ENCODE measurements around the gene STK40. TPM values are rescaled to one million over a fixed set of nuclear protein-coding genes. Genes with fewer than 3 reads are reported as not detected.

STK40 gene
- total RNA-seq, 2 donors from 2014 or later, result 25.9 to 42.0 TPM

DNA sequence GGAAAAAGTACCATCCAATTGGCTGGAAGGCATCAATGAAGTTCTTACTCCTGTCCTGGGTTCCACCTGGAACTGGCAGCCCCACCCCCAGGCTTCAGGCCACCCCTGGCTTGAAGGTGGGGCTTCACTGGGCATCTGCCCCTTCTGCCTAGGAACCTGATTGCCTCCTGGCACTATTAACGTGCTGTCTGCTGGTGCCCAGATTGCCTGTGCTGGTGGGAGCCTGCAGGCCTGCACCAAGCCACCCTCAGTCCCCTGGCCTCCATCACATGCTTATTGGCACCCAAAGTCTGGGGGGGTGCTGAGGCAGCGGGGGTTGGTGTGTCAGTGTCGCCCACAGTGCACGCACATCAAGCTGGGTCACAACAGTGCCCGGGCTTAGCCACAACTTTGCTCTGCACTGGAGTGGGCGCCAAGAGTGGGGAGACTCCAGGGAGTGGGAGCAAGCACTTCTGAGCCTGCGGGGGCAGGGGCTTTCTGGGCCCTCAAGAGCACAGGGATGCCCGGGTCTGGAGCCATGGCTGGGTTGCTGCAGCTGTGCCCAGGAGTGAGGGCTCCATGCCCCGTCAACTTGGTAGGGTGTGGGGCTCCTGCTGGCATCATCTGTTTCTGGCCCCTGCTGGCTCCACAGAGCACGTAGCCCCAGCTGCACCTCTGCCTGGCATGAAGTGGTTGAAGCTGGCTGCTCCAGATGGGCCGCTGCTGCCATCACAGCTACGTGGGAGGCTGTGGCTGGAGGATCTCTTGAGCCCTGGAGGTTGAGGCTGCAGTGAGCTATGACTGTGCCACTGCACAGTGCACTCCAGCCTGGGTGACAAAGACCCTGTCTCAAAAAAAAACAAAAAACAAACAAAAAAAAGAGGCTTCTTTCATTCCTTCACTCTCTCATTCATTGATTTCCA, 16.1 kb upstream of the STK40 start:
- ATAC-seq, result no peak
- Mint-ChIP-seq H3K9me3 (no peaks in the 10 kb centered on the region), H3K36me3 (peaks cover 11% of the 10 kb centered on the region in 2 donors), H3K27ac (peak overlapping the region in 1 of 2 donors; percentile 76)
- no peak for DNase-seq (ENCODE audit: low spot score in 2 of 2)

GRCh38 chr1:36400825-36401601, 15.3 kb upstream of the STK40 start:
- H3K27ac Mint-ChIP-seq, result peak overlapping the region; percentile 33 to 76
- no peaks in the 10 kb centered on the region for H3K9me3 Mint-ChIP-seq
- ATAC-seq (peak in 1 of 2 donors; percentile 78), DNase-seq (ENCODE audit: low spot score in 2 of 2) (peak in 1 of 2 donors; percentile 89)
- peaks cover 11 to 15% of the 10 kb centered on the region in 2 donors for H3K36me3 Mint-ChIP-seq

DNA sequence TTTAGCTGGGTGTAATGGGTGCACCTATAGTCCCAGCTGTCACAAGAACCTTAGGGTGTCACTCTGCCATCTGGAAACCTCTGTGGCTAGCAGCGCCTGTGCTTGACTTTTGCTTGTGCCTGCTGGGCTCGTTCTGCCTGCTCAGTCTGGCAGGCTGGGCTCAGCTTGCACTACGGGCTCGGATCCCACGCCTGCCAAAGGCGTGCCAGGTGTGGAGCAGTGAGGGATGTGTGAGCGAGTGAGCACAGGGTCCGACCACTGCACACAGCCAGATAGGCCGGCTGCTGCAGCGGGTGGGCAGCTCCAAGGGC, 14.7 kb upstream of the STK40 start:
- ATAC-seq, result no peak
- Mint-ChIP-seq H3K9me3 (no peaks in the 10 kb centered on the region), H3K27ac (peak overlapping the region in 1 of 2 donors; percentile 76), H3K36me3 (peaks cover 11 to 15% of the 10 kb centered on the region in 2 donors)
- no peak for DNase-seq (ENCODE audit: low spot score in 2 of 2)

- DNase-seq (ENCODE audit: low spot score in 2 of 2) (no peak), ATAC-seq (no peak)
- Mint-ChIP-seq H3K27ac (peak overlapping the region; percentile 88 to 100), H3K36me3 (peaks cover 11 to 15% of the 10 kb centered on the region in 2 donors), H3K9me3 (no peaks in the 10 kb centered on the region)
Measured at GRCh38 chr1:36398370-36398977, 12.8 kb upstream of the STK40 start.

DNA sequence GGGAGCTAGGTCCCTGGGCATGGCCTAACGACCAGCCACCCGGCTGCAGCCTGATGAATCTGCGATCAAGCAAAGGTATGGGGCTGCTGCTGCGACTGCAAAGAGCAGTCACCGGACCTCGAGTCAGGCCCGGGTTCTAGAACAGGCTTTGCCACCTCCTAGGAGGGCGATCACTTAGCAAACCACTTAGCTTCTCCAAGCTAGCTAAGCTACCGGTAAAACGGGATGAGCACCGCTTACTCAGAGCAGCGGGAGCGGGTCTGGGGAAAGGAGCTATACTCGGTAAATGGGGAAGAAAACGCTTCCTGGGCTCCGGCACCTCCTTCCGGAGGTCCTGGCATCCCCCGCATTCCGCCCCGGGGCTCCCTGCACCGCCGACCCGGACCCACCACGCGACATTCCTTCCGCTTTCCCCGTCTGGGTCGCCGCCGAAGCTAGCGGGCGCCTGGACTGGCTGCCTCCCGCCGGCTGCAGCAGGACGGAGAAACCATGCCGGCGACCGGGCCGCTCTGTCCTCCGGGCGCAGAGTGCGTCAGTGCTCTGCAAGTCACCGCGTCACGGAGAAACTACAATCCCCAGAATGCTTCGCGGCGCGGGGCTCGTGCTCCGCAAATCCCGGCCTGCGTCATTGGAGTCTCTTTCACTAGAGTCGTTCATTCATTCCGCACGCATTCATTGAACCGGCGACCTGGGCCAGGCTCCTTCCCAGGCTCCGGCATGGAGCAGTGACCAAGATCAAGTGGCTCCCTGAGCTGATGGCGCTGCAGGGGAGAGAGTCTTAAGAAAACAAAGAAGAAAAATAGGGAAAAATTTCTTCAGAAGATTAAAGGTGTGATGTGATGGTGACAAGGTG, 11.9 kb upstream of the STK40 start, which contains the start of gene LSM10:
LSM10 (minus strand) TSS at position 531 of the 853 bp plus-strand sequence. CDS start 3,779 bp downstream, outside the sequence.
- Mint-ChIP-seq H3K9me3 (no peaks in the 10 kb centered on the region), H3K27ac (peak within 1 kb of the TSS; percentile 88 to 100), H3K36me3 (peaks cover 11 to 15% of the 10 kb centered on the region in 2 donors)
- DNase-seq (ENCODE audit: low spot score in 2 of 2) (peak; percentile 88 to 89), ATAC-seq (peak; percentile 75 to 96)

DNA sequence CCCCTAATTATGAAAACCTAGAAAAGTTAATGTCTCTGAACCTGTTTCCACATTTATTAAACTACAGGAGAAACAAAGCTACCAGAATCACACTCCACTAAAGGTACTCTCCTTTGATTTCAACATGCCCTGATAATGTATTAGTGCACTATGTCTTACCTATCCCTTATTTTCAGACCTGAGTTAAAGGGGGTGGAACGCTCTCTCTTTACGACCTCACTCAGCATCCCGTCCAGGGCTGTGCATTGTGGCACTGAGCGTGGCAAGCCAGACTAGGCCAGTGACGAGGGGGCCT, 11.3 kb upstream of the STK40 start:
- ATAC-seq (peak; percentile 17 to 64), DNase-seq (ENCODE audit: low spot score in 2 of 2) (no peak)
- peaks cover 11 to 15% of the 10 kb centered on the region in 2 donors for H3K36me3 Mint-ChIP-seq
- no peaks in the 10 kb centered on the region for H3K9me3 Mint-ChIP-seq
- peak overlapping the region; percentile 88 to 90 for H3K27ac Mint-ChIP-seq

DNA sequence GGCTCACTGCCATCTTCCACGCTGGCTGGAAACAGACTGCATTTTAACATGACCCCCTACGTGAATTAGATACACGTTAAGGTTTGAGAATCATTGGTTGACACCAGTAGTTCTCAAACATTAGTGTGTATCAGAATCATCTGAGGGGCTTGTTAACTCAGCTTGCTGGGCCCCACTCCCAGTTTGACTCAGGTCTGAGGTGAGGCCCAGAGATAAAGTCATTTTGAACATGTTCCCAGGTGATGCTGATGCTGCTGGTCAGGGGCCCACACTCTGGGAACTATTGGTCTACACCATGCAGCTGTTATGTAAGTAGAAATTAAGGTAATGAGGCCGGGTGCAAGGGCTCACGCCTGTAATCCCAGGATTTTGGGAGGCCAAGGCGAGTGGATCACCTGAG, 10.6 kb upstream of the STK40 start:
- Mint-ChIP-seq H3K27ac (peak overlapping the region in 1 of 2 donors; percentile 90), H3K9me3 (no peaks in the 10 kb centered on the region), H3K36me3 (peaks cover 11 to 15% of the 10 kb centered on the region in 2 donors)
- ATAC-seq, result peak in 1 of 2 donors; percentile 25
- DNase-seq (ENCODE audit: low spot score in 2 of 2), result no peak

GRCh38 chr1:36393686-36394085, 8.0 kb upstream of the STK40 start:
- DNase-seq (ENCODE audit: low spot score in 2 of 2), result no peak
- no peak for ATAC-seq
- no peaks in the 10 kb centered on the region for H3K9me3 Mint-ChIP-seq
- peaks cover 11 to 15% of the 10 kb centered on the region in 2 donors for H3K36me3 Mint-ChIP-seq
- H3K27ac Mint-ChIP-seq, result no peak overlapping the region

- ATAC-seq, result no peak
- Mint-ChIP-seq H3K9me3 (no peaks in the 10 kb centered on the region), H3K27ac (peak overlapping the region in 1 of 2 donors; percentile 44), H3K36me3 (peaks cover 7 to 12% of the 10 kb centered on the region in 2 donors)
- DNase-seq (ENCODE audit: low spot score in 2 of 2), result no peak
Measured at GRCh38 chr1:36392836-36393235, 7.1 kb upstream of the STK40 start.

DNA sequence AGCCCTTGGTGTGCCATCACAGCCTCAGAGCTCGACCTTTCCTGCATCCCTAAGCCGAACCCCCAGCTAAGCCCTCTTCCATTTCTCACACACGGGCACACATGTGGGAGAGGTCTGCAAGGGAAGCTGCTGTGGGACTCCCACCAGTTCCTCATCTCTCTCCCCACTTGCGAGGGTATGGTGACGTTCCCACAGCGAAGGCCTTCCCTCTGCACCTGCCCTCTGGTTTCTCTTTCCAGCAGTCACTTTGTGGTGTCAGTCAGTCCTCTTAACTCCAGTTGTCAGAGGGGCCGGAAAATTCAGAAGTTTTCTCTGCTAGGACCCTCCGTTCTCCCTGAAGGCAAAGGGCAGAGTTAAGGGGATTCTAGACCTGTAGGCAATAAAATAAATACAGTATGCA, 5.5 kb upstream of the STK40 start:
- H3K9me3 Mint-ChIP-seq, result no peaks in the 10 kb centered on the region
- peaks cover 0 to 2% of the 10 kb centered on the region in 2 donors for H3K36me3 Mint-ChIP-seq
- no peak for ATAC-seq
- peak overlapping the region in 1 of 2 donors; percentile 58 for H3K27ac Mint-ChIP-seq
- DNase-seq (ENCODE audit: low spot score in 2 of 2), result no peak

- Mint-ChIP-seq H3K27ac (peak overlapping the region in 1 of 2 donors; percentile 58), H3K36me3 (no peaks in the 10 kb centered on the region), H3K9me3 (no peaks in the 10 kb centered on the region)
- DNase-seq (ENCODE audit: low spot score in 2 of 2) (no peak), ATAC-seq (no peak)
Measured at GRCh38 chr1:36390411-36390810, 4.7 kb upstream of the STK40 start.

DNA sequence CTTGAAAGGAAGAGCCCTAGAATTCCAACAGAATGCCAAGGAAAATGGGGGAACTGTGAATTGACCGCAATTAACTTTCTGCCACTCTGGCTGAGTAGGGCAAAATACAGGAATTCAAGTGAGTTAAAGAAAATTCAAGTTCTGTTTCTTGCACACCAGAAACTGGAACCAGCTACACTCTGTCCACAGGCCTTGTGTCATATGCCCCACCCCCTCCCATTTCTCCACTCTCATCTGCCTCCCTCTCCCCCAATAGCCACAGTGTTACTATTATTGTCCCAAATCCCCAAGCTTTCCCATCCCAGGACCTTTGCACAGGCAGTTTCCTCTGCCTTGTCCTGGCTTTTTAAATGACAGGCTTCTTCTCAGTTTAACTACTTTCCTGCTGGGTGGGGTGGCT, 4.3 kb upstream of the STK40 start:
- peak overlapping the region; percentile 29 to 87 for H3K27ac Mint-ChIP-seq
- H3K9me3 Mint-ChIP-seq, result no peaks in the 10 kb centered on the region
- H3K36me3 Mint-ChIP-seq, result peaks cover 0 to 2% of the 10 kb centered on the region in 2 donors
- DNase-seq (ENCODE audit: low spot score in 2 of 2), result no peak
- no peak for ATAC-seq

GRCh38 chr1:36389261-36389660, 3.5 kb upstream of the STK40 start:
- DNase-seq (ENCODE audit: low spot score in 2 of 2), result no peak
- Mint-ChIP-seq H3K9me3 (no peaks in the 10 kb centered on the region), H3K36me3 (peaks cover 0 to 7% of the 10 kb centered on the region in 2 donors), H3K27ac (peak overlapping the region; percentile 29 to 87)
- no peak for ATAC-seq

- ATAC-seq (no peak), DNase-seq (ENCODE audit: low spot score in 2 of 2) (no peak)
- H3K9me3 Mint-ChIP-seq, result no peaks in the 10 kb centered on the region
- peaks cover 0 to 7% of the 10 kb centered on the region in 2 donors for H3K36me3 Mint-ChIP-seq
- peak overlapping the region; percentile 98 to 99 for H3K27ac Mint-ChIP-seq
Measured at GRCh38 chr1:36387141-36387949, 1.6 kb upstream of the STK40 start.
